Stomach (tissue), 4 donors: ENCODE results near the gene DESI1.
"Not testable (repeated sequence)": the region's sequence is repeated elsewhere in the genome, so short reads cannot be mapped to it uniquely, and the experiment has no call there.

ENCODE experiments used
- POLR2A ChIP-seq, 4 donors: fragments of 450-650 bp; IDR thresholded peaks; one replicate each; pipeline ENCODE4 v1.6.1; 2016; ENCODE audit warnings: antibody characterized with exemption in 4 of 4, control low read depth in 2 of 4, mild to moderate bottlenecking in 1 of 4, moderate library complexity in 1 of 4
- POLR2AphosphoS5 ChIP-seq, 3 donors: sonication (generic); formaldehyde crosslinking; IDR thresholded peaks; one replicate each; pipeline ENCODE4 v1.6.1; 2016; ENCODE audit warnings: antibody characterized with exemption in 3 of 3
- TF ChIP-seq, protein P1 (sequence below), 7 experiments: fragments of 450-650 bp in 4 of 7; fragments of 200-600 bp in 3 of 7; sonication (generic) in 3 of 7; IDR thresholded peaks; one replicate each; pipeline ENCODE4 v1.5.1; 2016 to 2019; ENCODE audit warnings: antibody characterized with exemption in 7 of 7, control low read depth in 2 of 7, mild to moderate bottlenecking in 1 of 7

DNA sequence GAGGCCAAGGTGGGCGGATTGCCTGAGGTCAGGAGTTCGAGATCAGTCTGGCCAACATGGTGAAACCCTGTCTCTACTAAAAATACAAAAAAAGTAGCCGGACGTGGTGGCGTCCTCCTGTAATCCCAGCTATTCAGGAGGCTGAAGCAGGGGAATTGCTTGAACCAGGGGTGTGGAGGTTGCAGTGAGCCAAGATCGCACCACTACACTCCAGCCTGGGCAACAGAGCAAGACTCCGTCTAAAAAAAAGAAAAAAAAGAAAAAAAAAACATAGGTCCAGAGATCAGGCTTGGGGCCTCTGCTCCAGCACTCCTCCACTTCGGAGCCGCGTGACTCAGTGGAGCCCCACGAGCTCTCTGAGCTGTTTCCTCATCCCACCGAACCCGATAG lies 62.6 kb downstream of the DESI1 start:
- TF ChIP-seq, protein P1, sequence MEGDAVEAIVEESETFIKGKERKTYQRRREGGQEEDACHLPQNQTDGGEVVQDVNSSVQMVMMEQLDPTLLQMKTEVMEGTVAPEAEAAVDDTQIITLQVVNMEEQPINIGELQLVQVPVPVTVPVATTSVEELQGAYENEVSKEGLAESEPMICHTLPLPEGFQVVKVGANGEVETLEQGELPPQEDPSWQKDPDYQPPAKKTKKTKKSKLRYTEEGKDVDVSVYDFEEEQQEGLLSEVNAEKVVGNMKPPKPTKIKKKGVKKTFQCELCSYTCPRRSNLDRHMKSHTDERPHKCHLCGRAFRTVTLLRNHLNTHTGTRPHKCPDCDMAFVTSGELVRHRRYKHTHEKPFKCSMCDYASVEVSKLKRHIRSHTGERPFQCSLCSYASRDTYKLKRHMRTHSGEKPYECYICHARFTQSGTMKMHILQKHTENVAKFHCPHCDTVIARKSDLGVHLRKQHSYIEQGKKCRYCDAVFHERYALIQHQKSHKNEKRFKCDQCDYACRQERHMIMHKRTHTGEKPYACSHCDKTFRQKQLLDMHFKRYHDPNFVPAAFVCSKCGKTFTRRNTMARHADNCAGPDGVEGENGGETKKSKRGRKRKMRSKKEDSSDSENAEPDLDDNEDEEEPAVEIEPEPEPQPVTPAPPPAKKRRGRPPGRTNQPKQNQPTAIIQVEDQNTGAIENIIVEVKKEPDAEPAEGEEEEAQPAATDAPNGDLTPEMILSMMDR (IDR thresholded peaks at IDR 0.05): not testable (repeated sequence)
- not testable (repeated sequence) for TF ChIP-seq POLR2A, POLR2AphosphoS5 (IDR thresholded peaks at IDR 0.05)
